Stimulated activated CD4-positive, alpha-beta T cell treated with anti-CD3 and anti-CD28 coated beads, Interleukin-1b, Interleukin-23, amount 100 ng/mL, for 24 hours (primary cell): Measurements from ENCODE around the gene CYP8B1.

ENCODE experiments used
- DNase-seq, 4 experiments: peaks; one replicate each; pipeline ENCODE4 v3.0.0-alpha.2; 2020; ENCODE audit warnings: low read depth in 4 of 4, low spot score in 1 of 4

The CYP8B1 gene

DNA sequence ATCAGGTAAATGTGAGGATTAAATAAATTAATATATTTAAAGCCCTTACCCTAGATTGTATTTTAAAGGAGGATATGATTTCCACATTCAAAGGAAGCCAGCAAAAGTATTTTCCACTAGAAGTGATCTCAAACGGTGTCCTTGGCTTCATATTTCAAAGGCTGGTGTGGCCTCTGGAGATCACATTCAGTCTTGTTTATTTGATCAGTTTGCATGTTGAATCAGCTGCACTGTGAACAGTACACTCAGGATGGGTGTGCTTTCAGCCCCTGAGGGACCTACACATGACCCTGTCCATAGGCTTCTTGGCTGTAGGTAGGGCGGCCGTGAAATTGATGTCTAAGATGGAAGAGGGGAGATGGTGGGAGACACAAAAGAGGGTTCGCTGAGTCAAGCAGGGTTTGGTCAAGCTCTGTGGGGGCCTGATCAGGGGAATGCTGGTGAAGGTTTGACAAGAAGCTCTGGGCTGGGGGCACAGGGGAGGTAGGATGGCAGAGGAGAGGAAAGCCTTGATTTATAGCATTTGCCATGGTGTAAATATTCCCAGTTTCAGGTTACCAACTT is 21.9 kb downstream of the CYP8B1 start:
- no peak for DNase-seq

DNA sequence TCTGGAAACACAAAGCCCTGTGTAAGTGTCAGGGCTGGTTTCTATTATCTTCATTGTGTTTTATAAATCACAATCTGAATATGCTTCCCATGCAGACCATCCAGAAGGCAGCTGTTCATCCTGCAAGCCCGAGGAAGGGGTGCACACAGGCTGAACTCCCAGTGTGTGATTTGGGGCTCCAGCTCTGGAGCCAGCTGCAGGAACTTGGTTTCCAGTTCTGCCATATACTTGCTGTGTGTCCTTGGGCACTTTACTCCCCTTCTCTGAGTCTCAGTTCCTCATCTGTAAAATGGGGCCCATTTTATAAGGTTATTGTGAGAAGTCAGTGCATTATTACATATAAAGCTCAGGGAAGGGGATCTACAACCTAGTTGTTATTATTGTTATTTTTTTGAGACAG is 22.6 kb downstream of the CYP8B1 start:
- DNase-seq = no peak

DNA sequence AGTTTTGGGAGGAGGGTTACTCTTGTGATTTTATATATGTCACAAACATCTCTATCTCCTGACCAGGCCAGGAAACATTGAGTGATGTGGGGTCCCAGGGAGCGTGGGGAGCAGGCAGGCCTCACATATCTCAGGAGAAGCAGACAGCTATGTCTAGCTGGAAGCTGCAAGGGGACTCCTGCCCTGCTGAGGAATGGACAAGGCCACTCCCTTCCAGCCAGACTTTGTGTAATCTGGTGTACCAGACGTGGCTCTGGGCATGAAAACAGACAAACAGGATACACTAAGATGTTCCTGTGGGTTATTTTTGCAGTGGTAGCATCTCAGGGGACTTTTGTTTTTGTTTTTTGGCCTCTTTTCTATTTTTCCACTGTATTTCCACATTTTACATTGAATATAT is 23.2 kb downstream of the CYP8B1 start:
- DNase-seq = no peak

DNA sequence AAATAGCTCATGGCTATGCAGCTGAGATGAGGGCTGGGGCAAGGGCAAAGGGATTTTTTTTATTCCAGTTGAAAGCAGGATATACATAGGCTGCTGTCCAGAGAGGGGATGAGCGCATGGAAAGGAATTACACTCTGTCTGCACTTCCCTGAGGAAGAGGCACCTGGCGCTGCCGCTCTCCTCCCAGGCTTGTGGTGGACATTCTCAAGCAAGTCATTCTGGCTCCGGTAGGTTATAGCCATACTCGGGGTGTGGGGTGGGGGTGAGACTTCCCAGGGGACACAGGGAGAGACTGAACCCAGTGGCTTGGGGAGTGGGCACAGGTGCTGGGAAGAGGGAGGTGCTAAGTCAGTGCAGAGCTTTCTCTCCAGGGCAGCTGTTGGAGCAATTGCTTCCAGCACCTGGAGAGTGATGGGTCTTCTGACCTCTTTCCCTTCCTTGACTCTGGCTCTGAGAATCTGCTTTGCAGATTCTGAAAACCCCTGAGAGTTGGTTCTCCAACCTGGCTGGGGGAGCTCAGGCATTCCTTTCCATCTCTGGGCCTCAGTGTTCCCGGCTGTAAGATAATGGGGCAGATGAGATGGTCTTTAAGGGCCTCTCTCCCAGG is 24.3 kb downstream of the CYP8B1 start:
- DNase-seq = no peak

DNA sequence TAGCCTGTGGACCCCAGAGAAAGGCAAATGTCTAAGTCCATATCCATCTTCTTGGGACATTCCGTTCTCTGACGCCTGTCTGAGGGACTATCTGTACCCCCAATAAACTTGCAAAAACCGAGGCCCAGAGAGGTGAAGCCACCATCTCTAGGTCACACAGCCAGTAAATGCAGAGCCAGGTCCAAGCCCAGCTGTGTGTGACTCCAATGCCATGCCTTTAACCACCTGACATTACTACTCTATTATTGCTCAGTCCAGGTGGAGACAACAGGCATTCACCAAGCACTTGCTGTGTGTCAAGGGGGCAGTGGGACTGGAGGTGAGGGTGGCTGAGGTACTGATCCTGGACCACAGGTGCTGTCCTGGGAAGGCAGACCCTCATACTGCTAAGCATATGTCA is 25.4 kb downstream of the CYP8B1 start:
- DNase-seq = no peak

DNA sequence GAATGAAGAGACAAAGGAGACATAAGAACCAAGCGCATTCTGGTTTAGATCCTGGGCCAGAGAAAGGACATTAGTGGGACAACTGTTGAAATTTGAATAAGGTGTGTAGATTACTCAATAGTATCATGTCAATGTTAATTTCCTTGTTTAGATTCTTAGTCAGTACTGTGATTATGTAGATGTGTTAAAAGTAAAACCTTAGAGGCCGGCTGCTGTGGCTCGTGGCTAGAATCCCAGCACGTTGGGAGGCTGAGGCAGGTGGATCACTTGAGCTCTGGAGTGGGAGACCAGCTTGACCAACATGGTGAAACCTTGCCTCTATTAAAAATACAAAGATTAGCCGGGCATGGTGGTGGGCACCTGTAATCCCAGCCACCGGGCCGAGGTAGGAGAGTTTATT is 26.7 kb downstream of the CYP8B1 start:
- no peak for DNase-seq

DNA sequence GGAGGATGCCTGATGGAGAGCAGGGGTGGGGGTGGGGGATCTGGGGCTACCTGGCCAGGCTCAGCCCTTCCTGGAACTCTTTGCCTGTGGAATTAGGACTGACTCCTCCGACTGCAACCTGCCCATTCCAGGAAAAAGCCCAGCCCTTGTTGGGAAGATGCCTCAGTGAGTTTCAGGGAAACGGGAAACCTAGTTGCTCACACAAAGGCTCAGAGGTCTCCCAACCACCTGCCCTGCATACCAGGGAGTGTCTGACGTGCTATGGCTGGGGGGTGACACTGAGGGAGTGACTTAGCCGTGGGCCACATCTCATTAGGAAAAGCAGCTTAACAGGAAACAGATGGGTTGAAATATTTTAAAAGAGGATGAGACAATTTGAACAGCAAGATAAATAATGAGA is 27.9 kb downstream of the CYP8B1 start:
- no peak for DNase-seq

DNA sequence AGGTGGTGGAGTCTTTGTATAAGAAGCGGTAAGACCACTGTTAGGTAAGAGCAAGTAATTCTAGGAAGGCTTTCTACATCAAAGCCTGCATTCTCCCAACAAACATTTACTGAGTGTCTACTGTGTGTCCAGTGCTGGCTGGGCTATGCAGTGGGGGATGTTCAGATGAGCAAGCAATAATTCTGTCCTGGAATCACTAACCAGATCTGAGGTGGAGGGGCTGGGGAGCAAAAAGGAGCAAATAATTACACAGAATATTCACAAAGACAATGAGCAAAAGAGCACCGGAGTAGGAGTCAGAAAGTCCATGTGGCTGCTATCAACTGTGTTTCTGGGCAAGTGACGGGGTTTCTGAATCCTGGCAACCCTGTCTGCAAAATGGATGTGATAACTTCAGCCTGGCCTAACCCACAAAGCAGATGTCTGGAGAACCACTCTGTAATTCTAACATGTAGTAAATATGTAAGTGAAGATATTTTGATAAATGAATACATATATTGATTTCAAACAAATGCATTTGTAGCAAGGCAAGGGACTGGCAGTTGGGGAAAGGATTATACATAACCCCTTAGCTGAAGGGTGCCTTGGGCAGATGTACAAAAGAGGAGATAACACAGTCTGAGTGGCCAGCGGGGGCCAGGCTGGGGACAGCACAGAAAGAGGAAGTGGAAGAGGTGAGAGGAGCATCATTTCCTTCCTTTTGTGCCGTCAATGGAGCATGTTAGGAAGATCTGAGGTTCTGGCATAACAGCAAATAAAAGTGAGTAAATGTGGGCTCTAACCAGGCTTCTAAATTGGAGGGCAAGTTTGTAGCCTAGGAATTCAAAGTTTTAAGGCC is 28.8 kb downstream of the CYP8B1 start:
- no peak for DNase-seq

DNA sequence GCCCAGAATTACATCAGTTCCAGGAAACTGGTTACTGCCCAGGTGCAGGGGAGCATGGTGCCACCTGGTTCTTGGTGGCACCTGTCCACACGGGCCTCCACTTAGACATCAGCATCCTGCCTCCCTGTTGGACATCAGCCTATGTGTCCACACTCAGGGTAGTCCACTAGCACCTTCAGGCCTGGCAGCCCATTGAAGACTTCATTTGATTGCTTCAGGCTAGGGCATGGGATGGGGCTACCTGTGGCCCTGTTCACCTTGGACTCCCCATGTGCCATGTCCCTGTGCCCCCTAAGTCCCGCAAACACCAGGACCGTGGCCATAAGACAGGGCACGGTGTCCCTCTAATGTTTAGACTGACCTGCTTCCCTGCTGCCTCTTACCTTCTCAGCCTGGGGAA is 30.9 kb downstream of the CYP8B1 start:
- no peak for DNase-seq

DNA sequence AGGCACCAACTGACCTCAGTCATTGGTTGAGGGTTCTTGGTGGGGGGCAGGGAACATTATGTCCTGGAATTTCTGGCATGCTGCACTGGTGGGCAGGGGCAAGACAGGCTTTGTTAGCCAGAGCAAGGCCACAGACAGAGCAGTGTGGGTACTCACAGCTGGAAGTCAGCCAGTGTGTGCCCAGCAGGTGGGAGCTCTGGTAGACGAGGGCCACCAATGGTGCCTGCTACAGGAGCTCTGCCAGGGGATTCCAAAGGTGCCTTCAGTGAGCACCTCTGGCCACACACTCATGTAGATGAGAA is 31.3 kb downstream of the CYP8B1 start:
- DNase-seq = no peak

DNA sequence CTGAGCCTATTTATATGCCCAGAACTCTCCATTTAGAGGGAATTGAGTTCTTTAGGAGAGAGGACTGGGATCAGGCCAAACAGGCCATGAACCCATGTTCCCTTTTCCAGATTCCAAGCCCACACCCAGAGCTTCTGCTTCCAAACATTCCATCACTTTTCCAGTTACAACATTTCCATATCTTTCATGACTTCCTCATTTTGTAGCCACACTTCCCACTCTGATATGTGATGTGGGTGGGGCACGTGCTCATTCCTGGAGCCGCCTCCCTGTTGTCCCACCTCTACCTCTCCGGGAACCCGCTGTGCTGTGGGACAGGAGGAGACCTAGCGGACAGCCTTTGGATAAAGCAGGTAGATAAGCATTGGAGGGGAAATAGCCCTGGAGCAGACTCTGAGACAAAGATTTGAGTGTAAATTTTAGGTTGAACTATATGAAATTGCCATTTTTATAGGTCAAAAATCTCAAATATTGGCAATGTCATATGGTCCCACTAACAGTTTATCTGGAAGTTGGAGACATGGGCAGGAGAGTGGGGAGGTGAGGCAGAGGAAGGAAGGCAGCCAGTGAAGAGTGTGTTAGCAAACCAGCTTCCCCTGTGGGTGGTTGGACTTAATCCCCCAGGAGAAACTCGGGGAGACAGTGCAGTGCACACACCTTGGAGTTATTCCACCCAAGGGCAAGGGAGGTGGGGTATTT is 31.8 kb downstream of the CYP8B1 start:
- DNase-seq = no peak

DNA sequence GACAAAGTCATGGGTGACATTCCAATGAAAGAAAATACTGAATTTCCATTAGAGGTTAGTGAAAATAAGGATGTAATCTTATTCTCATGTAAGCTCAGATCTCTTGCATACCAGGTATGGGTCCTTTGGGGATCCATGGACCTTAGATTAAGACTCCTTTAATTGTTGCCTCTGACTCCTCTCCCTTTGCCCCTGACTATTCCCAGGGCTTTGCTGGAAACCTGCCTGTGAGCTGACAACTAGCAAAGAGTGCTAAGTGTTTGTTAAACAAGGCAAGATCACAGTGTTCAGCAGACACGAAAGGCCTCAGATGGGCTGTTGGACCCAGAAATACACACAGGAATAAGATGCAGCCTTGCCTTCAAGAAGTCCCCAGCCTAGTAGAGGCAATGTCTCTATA is 34.3 kb downstream of the CYP8B1 start:
- DNase-seq = no peak

DNA sequence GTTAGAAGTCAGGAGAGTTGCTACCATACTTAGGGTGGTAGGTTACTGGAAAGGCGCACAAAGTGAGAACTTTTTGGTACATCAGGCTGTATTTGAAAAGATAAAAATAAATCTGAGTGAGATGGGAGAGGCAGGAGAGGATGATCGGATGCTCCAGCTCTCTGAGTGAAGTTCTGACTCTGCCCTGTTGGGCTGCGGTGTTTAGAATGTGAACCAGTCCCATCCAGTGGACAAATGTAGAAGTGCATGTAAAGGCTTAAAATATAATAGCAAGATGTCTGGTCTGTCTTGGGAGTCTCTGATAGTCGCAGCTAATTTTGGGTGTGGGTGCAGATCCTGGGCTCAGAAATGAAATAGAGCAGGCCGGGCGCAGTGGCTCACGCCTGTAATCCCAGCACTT is 36.1 kb downstream of the CYP8B1 start:
- DNase-seq = no peak

DNA sequence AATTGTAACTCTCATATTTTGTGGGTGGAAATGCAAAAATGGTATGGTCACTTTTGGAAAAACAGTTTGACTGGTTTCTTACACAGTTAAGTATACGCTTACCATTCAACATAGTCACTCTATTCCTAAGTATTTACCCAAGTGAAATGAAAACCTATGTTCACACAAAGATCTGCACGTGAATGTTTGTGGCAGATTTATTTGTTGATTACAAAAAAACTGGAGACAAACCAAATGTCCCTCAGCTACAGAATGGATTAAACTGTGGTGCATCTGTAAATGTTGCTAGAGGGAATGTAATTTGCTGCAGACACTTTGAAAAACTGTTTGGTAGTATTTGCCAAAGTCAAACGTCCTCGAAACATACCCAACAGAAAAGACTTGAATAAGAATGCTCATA is 37.1 kb downstream of the CYP8B1 start:
- DNase-seq = no peak

DNA sequence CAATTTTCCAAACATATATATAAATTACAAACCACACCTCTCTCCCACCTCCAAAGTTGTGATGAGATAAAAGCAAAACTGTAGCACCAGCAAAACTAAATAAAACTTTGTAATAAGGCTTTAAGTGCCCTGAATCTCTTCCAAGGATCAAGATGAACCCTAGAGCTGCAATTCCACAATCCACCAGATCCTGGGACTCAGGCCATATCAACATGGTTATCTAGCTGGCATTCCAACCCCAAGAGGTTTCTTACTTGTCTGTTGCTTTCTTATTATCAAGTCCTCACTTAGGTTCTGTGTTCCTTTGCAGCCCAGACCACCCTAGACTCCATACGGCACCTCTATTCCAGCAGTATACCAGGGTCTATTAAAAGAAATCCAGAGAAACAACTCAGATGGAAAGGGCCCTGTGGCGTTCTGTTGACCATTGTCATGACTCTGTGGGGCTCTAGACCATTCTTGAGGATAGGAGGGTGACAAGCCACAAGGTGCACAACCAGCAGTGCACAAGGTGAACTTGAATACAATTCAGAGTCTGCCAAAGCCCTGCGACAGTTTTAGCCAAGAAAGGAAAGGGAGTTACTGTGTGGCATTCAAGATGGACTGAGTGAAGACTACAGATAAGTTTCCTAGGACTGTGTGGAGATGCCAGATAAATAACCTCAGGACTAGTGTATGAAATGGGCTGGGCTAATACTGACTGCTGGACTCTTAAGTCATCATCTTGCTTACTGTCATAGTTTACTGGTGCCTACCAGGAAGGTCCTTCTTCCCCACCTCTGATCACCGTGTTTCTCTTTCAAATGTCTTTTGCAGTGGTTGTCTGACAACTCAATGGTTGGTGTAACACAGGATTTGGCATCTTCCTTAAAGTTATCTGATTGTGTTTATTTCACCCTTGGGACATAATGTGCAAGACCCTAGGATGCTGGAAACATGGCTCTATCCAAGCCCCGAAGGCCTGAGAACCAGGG is 39.2 kb downstream of the CYP8B1 start:
- DNase-seq = no peak

DNA sequence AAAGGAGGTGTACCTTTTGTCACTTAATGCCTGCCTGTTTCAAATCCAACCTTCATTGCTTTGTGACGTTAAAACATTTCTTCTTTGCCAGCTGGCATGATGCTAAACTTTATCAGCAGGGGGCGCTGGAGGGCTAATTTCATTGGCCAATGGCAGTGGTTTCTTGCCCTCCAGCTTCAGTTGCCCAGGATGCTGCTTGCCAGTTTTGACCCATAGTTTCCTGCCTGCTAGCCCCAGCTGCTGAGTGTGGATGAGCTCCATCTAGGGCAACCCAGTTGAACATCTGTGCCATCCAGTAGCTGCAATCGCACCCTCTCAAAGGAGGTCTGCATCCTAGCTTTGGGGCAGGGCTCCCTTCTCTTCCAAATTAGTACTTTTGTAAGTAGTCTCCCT is 44.4 kb downstream of the CYP8B1 start:
- peak; percentile 52 to 73 (median 65) for DNase-seq

DNA sequence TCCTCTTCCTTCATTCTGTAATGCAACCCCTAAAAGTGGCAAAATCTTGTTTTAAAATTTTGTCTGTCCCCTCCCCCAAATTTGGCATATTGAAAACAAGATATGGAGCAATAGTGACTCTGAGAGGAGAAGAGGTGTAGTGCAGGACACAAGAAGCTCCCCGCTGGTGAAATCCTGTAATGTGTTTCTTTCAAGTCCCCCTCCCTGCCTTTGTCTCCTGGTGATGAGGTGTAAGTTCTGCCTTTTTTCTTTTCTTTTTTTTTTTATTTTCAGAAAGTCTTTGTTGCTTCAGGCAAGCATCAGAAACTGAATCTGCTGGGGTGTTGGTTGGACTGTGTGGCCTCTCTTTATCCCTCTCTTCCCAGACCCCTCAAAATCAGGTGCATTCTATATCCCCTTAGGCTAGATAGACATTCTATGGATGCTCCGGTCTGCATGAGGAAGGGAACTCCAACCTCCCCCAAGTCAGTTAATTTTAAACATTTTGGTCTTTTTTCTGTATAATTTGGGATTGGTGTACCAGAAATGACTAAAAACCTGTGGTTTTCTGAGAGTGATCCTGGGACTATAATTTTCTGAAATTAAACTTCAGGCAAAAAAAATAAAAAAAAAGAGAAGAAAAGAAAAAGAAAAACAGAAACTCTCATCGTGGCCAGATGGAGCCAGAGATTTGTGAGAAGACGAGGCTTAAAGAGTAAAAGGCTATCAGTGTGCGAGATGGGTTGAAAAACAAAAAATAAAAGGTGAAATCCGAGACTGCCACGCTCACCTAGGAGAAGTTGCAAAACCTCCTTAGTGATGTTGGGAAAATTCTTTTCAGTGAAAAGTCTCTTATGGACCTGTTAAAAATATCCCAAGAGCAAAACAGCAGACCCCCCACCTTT is 45.0 kb downstream of the CYP8B1 start:
- no peak for DNase-seq

DNA sequence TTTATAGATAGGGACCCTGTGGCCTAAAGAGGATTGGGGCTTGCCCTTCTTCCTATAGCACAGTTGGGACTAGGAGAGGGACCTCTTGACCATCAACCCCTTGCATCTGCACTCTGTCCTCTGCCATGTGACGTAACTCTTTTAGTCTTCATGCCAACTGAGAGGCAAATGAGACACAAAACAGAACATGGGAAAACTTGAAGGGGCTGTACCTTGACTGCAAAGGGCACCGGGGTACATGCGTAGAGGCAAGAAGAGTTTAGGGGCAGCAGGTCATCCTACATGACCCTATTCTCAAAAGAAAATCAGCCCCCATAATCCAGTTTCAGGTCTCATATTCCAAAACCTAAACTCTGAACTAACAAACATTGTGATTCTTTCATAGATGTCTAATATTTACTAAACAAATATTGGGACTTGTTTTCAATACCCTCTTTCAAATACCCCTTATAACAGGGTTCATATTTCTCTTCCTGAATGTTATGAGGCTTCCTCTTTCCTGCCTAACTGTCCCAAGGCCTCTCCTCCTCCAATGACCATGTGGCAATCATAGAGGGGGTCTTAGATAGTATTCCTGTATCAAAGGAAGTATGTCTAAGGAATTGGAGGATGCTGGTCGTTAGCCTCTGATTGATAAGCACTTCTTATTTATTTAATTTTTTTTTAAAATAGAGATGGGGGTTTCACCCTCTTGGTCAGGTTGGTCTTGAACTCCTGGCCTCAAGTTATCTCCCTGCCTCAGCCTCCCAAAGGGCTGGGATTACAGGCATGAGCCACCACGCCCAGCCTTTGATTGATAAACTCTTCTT is 45.8 kb downstream of the CYP8B1 start:
- DNase-seq = no peak

DNA sequence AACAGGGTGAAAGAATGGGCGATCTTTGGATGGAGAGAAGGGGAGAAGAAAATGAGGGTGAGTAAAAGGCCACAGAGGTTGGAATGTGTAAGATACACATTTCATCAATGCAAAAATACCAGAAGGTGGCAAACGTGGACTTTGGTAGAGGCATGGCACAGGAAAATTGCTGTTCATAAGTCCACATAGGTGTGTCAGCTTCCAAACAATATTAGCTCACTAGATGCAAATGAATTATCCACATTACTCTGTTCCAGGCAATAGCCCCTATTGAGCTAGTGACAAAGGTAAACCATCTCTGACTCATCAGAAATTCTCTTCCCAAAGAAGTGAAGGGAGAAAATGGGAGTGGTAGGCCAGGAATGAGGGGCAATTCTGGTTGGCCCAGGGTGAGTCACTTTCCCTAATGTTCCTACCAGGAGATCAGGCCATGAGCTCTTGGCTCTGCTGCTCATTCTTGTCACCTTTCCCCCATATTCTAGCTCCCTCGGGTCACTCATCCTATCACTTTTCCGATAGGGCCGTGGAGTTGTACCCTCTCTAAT is 46.5 kb downstream of the CYP8B1 start:
- no peak for DNase-seq
